Measurements from ENCODE around the gene PAM. TPM values are rescaled to one million over a fixed set of nuclear protein-coding genes. Genes with fewer than 3 reads are reported as not detected.
"Not testable (repeated sequence)": the region's sequence is repeated elsewhere in the genome, so short reads cannot be mapped to it uniquely, and the experiment has no call there.

The PAM gene
- total RNA-seq, 1 donor from 2014 or later: 27.9 TPM

GRCh38 chr5:102975457-102976182 lies 220.5 kb downstream of the PAM start:
- intact Hi-C loops (cut with micrococcal nuclease): loop anchor here (2.0 kb wide), 1 partner anchor 15 kb away; no protein-coding TSS in a partner anchor

GRCh38 chr5:102981957-102982635 lies 227.0 kb downstream of the PAM start:
- intact Hi-C loops (cut with micrococcal nuclease): no loop called here

- intact Hi-C loops (cut with micrococcal nuclease): no loop called here
Measured at GRCh38 chr5:102986074-102986473, 231.0 kb downstream of the PAM start.

GRCh38 chr5:102988459-102988858 lies 233.4 kb downstream of the PAM start:
- intact Hi-C loops (cut with micrococcal nuclease): no loop called here

GRCh38 chr5:102991802-102992201 lies 236.7 kb downstream of the PAM start:
- intact Hi-C loops (cut with micrococcal nuclease): no loop called here

- intact Hi-C loops (cut with micrococcal nuclease): no loop called here
Measured at GRCh38 chr5:102996011-102996575, 241.0 kb downstream of the PAM start.

- intact Hi-C loops (cut with micrococcal nuclease): no loop called here
Measured at GRCh38 chr5:102998224-102998623, 243.1 kb downstream of the PAM start.

- intact Hi-C loops (cut with micrococcal nuclease): no loop called here
Measured at GRCh38 chr5:102999191-102999590, 244.1 kb downstream of the PAM start.

GRCh38 chr5:102999621-103000020 lies 244.5 kb downstream of the PAM start:
- intact Hi-C loops (cut with micrococcal nuclease): not testable (repeated sequence)

- intact Hi-C loops (cut with micrococcal nuclease): no loop called here
Measured at GRCh38 chr5:103000089-103000488, 245.0 kb downstream of the PAM start.

- intact Hi-C loops (cut with micrococcal nuclease): no loop called here
Measured at GRCh38 chr5:103003872-103004271, 248.8 kb downstream of the PAM start.

- intact Hi-C loops (cut with micrococcal nuclease): no loop called here
Measured at GRCh38 chr5:103005276-103005675, 250.2 kb downstream of the PAM start.

GRCh38 chr5:103006921-103007320 lies 251.8 kb downstream of the PAM start:
- intact Hi-C loops (cut with micrococcal nuclease): no loop called here

GRCh38 chr5:103010168-103010567 lies 255.1 kb downstream of the PAM start:
- intact Hi-C loops (cut with micrococcal nuclease): no loop called here

GRCh38 chr5:103013933-103014552 lies 258.9 kb downstream of the PAM start:
- intact Hi-C loops (cut with micrococcal nuclease): no loop called here

GRCh38 chr5:103014983-103015382 lies 259.9 kb downstream of the PAM start:
- intact Hi-C loops (cut with micrococcal nuclease): no loop called here

- intact Hi-C loops (cut with micrococcal nuclease): no loop called here
Measured at GRCh38 chr5:103016167-103016566, 261.1 kb downstream of the PAM start.

- intact Hi-C loops (cut with micrococcal nuclease): no loop called here
Measured at GRCh38 chr5:103019804-103020203, 264.7 kb downstream of the PAM start.

- intact Hi-C loops (cut with micrococcal nuclease): no loop called here
Measured at GRCh38 chr5:103021314-103021713, 266.2 kb downstream of the PAM start.

GRCh38 chr5:103027267-103027666 lies 272.2 kb downstream of the PAM start:
- intact Hi-C loops (cut with micrococcal nuclease): no loop called here

GRCh38 chr5:103031607-103032006 lies 276.5 kb downstream of the PAM start:
- intact Hi-C loops (cut with micrococcal nuclease): no loop called here

GRCh38 chr5:103033696-103034095 lies 278.6 kb downstream of the PAM start:
- intact Hi-C loops (cut with micrococcal nuclease): no loop called here
